Fibroblast of peridontal ligament (primary cell): ENCODE results near the gene ALOX5.
"Not testable (repeated sequence)": the region's sequence is repeated elsewhere in the genome, so short reads cannot be mapped to it uniquely, and the experiment has no call there.

Source experiments
- DNase-seq: peaks from one replicate; pipeline ENCODE4 v3.0.0-alpha.2; 2010; ENCODE audit errors: extremely low read depth

The ALOX5 gene

DNA sequence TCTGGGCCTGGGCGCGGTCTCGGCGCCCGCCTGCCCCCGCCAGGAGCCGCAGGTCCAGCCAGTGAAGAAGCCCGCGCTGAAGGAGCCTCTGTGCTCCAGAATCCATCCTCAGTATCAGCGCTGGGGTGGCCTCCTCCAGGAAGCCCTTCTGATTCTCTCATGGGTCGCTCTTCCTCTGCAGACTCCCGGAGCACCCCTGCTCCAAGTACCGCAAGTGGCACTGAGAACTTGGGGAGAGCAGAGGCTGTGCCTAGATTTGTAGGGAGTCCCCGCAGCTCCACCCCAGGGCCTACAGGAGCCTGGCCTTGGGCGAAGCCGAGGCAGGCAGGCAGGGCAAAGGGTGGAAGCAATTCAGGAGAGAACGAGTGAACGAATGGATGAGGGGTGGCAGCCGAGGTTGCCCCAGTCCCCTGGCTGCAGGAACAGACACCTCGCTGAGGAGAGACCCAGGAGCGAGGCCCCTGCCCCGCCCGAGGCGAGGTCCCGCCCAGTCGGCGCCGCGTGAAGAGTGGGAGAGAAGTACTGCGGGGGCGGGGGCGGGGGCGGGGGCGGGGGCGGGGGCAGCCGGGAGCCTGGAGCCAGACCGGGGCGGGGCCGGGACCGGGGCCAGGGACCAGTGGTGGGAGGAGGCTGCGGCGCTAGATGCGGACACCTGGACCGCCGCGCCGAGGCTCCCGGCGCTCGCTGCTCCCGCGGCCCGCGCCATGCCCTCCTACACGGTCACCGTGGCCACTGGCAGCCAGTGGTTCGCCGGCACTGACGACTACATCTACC, at the start of gene ALOX5:
Gene ALOX5 (plus strand): TSS at position 641 of the 774 bp plus-strand sequence. CDS start 64 bp downstream, at position 705.
- no peak for DNase-seq

- no peak for DNase-seq
Measured at GRCh38 chr10:45325116-45325515, 48.9 kb upstream of the ALOX5 start.

- DNase-seq = not testable (repeated sequence)
Measured at GRCh38 chr10:45326864-45327263, 47.2 kb upstream of the ALOX5 start.

- not testable (repeated sequence) for DNase-seq
Measured at GRCh38 chr10:45331824-45332223, 42.2 kb upstream of the ALOX5 start.

- no peak for DNase-seq
Measured at GRCh38 chr10:45339894-45340293, 34.1 kb upstream of the ALOX5 start.

DNA sequence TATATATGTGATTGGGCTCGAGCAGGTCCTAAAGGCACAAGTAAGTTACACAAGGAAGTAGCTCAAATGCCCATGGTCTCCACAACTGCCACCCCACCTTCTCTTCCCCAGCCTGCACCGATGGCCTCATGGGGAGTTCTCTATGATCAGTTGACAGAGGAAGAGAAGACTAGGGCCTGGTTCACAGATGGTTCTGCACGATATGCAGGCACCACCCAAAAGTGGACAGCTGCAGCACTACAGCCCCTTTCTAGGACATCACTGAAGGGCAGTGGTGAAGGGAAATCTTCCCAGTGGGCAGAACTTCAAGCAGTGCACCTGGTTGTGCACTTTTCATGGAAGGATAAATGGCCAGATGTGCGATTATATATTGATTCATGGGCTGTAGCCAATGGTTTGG, 33.6 kb upstream of the ALOX5 start:
- not testable (repeated sequence) for DNase-seq

- not testable (repeated sequence) for DNase-seq
Measured at GRCh38 chr10:45346652-45347335, 27.2 kb upstream of the ALOX5 start.

- not testable (repeated sequence) for DNase-seq
Measured at GRCh38 chr10:45347464-45347863, 26.6 kb upstream of the ALOX5 start.

DNA sequence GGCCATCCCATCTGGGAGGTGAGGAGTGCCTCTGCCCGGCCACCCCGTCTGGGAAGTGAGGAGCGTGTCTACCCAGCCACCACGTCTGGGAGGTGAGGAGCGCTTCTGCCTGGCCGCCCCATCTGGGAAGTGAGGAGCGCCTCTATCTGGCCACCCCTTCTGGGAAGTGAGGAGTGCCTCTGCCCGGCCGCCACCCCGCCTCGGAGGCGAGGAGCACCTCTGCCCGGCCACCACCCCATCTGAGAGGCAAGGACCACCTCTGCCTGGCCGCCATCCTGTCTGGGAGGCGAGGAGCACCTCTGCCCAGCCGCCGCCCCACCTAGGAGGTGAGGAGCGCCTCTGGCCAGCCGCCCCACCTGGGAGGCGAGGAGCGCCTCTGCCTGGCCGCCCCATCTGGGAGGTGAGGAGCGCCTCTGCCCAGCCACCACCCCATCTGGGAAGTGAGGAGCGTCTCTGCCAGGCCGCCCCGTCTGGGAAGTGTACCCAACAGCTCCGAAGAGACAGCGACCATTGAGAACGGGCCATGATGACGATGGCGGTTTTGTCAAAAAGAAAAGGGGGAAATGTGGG, 25.7 kb upstream of the ALOX5 start:
- not testable (repeated sequence) for DNase-seq

- no peak for DNase-seq
Measured at GRCh38 chr10:45353186-45353585, 20.8 kb upstream of the ALOX5 start.

DNA sequence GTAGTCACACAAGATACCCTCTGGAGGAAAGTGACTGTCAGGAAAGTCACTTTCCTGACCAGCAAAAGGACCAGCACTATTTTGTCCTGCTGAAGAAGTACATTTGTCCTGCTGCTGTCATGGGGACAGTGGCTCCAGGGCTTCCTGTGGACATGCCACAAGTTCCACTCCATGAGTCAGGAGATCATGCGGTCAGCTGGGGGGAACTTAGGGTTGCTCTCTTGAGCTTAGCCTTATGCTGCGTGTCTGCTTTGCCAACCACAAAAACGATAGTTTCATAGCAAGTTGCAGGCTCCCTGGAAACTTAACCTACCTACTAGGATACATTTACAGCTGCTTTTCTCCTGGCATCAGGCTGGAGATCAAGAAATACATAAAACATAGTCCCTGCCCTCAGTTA, 19.8 kb upstream of the ALOX5 start:
- no peak for DNase-seq

DNA sequence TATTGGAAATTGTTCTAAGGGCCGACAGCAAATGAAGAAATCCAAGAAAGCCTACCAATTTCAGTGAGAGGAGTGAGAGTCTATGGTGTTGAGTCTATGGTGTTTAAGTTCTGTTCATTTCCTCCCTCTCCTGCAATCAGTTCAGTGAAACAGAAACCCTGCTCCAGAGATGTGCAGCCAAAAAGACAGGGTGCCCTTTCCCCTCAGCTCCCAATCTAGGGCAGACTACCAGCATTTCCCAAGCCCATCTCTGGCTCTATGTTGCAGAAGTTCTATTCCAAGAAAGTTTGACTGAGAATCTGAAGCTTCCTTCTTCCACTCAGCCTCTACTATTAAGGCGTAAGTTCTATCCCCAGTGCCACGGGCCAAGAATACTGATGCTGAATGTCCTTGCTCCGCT, 18.5 kb upstream of the ALOX5 start:
- DNase-seq = no peak

DNA sequence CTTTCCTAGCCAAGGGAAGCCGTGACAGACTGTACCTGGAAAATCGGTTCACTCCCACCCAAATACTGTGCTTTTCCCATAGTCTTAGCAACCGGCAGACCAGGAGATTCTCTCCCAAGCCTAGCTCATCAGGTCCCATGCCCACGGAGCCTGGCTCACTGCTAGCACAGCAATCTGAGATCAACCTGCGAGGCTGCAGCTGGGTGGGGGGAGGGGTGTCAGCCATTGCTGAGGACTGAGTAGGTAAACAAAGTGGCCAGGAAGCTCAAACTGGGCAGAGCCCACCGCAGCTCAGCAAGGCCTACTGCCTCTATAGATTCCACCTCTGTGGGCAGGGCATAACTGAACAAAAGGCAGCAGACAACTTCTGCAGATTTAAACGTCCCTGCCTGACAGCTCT, 15.1 kb upstream of the ALOX5 start:
- not testable (repeated sequence) for DNase-seq

GRCh38 chr10:45361983-45362799, 11.8 kb upstream of the ALOX5 start:
- DNase-seq = not testable (repeated sequence)

DNA sequence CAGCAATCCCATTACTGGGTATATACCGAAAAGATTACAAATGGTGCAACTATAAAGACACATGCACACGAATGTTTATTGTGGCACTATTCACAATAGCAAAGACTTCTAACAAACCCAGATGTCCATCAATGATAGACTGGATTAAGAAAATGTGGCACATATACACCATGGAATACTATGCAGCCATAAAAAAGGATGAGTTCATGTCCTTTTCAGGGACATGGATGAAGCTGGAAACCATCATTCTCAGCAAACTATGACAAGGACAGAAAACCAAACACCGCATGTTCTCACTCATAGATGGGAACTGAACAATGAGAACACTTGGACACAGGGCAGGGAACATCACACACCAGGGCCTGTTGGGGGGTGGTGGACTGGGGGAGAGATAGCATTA, 6.4 kb upstream of the ALOX5 start:
- DNase-seq = not testable (repeated sequence)

- DNase-seq = no peak
Measured at GRCh38 chr10:45368181-45368580, 5.8 kb upstream of the ALOX5 start.

DNA sequence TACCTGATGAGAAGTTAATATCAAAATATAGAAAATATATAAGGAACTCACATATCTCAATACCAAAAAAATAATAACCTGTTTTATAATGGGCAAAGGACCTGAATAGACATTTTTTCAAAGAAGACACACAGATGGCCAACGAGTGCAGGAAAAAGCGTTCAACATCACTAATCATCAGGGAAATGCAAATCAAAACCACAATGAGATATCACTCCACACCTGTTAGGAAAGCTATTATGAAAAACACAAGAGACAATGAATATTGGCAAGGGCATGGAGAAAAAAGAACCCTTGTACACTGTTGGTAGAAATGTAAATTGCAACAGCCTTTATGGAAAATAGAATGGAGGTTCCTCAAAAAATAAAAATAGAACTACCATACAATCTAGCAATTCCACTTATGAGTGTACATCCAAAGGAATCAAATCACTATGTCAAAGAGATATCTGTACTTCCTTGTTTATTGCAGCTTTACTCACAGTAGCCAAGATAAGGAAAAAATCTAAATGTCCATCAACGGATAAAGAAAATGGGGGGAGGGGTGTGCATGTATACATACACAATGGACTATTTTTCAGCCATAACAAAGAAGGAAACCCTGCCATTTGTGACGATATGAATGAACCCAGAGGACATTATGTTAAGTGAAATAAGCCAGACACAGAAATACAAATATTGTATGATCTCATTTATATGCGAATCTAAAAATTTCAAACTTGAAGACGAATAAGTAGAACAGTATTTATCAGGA, 3.6 kb upstream of the ALOX5 start:
- DNase-seq = no peak

DNA sequence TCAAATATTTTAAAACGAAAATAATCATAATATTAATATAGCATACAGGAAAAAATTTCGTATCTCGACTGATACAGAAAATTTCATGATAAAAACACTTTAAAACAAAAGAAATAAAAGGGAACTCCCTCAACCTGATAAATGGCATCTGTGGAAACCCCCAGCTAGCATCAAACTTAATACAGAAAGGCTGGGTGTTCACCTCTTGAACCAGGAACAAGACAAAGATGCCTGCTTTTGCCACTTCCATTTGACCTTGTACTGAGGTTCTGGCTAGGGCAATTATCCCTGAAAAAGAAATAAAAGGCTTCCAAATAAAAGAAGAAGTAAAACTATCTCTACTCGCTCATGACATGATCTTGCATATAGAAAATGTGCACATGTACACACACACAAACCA, 2.5 kb upstream of the ALOX5 start:
- no peak for DNase-seq

DNA sequence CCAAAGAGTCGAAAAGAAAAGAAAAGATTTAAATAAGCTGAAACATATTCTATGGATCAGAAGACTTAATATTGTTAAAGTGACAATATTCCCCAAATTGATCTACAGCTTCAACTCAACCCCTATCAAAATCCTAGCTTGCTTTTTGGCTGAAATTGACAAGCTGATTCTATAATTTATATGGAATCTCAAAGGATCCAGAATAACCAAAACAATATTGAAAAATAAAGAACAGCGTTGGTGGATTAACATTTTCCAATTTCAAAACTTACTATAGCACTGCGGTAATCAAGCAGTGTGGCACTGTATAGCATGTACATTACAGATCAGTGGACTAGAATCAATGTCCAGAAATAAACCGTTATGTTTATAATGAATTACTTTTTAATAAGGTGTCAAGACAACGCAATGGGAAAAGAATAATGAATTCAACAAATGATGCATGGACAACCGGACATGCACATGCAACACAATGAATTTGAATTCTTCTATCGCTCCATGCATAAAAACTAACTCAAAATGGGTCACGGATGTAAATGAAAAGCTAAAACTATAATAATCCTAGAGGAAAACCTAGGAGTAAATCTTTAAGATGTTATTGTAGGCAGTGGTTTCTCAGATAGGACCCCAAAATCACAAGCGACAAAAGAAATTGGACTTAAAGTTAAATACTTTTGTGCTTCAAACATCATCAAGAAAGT, 1.6 kb upstream of the ALOX5 start:
- no peak for DNase-seq

DNA sequence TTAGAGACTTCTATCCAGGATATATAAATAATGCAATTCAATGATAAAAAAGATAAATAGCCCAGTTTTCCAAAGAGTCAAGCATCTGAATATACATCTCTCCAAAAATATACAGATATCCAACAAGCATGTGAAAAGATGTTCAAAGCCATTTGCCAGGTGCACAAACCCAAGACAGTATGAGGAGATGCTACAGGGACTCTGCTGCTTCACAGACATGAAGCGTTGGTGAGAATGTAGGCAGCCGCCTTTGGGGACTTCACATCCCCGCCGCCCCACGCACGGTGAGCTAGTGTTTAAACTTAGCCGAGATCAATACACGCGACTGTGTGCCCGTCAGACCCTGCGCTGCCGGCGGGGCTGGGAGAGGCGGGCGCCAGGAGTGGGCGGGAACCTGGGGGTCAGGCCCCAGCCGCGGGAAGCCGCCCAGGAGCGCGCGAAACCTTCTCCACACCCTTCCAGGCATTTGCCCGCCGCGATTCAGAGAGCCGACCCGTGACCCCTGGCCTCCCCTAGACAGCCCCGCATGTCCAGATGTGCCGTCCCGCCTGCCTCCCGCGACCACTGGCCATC, 927 bp upstream of the ALOX5 start:
- no peak for DNase-seq
